Stimulated activated CD8-positive, alpha-beta memory T cell treated with anti-CD3 and anti-CD28 coated beads, Interleukin-7, amount 100 ng/mL, for 1 hour (primary cell): Measurements from ENCODE around the gene FBXL13.
"Not testable (repeated sequence)": the region's sequence is repeated elsewhere in the genome, so short reads cannot be mapped to it uniquely, and the experiment has no call there.

Experiments used
- DNase-seq, 2 donors: peaks; one replicate each; pipeline ENCODE4 v3.0.0-alpha.2; 2020; ENCODE audit warnings: low read depth in 2 of 2

The FBXL13 gene

DNA sequence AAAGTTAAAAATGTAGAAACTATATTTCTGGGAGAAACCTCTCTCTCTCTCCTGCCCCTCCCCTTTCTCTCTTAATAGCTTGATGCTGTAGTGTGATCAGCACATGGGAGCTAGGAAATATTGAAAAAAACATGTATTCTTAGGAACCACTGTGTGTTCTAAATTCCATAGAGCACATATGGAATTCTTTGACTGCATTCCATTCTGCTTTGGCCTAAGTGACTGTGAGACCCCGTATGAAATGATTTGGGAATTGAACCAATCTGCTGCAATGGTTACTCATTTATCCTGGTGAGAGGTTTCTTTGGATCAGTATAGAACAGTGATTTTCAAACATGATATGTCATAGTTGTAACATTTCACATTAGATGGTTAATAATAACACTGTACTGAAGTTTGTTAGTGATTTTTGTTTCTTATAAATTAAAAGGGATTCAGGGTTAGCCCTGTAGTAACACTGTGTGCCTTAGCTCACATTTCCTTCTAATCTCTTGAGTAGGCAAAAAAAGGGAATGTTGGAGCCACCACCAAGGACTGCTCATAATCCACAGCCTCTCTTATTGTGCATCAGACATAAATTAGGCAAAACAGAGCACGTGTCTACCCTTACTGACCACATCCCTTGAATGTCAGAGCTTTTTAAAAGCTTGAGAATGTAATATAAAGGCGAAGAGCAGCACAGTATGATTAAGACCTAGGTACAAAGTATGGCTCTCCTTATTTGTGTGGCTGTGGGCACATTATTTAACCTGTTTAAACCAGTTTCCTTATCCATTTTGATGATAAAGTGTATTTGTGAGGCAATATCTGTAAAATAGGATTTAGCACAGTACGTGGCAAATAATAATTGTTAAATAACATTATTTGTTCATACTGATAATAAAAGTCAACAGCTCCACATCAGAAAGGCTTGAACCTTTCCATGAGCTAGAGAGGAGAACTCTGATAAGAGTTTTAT is 256.7 kb downstream of the FBXL13 start:
- no peak for DNase-seq

DNA sequence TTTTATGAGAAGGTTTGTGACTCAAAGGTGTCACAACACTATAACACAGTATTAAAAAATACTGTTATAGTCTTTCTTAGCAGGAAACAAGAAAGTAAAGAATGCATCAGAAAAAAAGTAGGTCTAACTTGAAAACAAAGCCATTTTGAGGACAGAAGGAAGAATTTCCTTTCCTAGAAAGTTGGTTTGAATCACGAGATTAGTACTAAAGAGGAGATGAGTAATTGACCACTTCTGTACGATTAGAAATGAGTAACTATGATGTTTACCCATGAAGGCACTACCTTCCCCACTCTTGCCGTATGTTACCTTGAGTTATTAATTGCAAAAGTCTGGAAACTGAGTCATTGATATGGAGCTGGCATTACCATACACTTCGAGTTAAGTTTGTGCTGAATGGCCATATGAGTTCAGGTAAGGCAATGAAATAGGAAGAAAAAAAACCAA is 260.5 kb downstream of the FBXL13 start:
- DNase-seq = no peak

DNA sequence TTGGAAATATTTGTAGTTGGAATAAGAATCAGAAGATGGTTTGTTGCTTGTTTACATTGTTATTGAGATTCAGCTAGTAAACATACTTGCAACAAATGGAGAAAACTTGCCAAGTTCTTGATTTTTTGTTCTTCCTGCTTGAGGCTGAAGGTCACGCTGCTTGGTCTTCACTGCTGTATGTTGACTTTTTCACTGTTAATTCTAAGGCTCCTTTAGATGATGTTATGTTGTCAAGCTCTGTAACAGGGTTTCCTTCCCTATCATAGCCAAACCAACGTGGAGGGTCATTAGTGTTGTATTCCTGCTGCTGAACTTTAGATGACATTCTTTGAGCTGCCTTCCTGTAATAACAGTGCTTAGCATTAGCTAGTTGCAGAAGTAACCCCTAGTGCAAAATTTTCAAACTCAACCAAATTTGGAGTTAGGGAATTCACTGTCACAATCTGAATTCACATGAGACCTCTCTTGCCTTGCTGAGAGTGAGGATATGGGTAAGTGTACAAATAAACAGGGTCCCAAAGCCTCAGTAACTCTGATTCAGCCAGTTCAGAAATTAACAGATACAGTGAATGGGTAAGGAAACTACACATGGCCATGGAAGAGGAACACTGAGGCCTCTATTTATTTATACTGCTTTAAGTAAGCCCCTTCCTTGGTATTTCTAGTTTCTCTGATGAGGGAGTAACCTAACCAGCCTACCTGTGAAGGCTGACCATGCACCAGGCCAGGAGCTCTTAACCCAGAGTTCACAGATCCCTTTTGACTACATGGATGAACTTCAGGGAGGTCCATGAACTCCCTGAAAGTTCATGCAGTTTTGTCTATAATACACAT is 261.2 kb downstream of the FBXL13 start:
- no peak for DNase-seq

DNA sequence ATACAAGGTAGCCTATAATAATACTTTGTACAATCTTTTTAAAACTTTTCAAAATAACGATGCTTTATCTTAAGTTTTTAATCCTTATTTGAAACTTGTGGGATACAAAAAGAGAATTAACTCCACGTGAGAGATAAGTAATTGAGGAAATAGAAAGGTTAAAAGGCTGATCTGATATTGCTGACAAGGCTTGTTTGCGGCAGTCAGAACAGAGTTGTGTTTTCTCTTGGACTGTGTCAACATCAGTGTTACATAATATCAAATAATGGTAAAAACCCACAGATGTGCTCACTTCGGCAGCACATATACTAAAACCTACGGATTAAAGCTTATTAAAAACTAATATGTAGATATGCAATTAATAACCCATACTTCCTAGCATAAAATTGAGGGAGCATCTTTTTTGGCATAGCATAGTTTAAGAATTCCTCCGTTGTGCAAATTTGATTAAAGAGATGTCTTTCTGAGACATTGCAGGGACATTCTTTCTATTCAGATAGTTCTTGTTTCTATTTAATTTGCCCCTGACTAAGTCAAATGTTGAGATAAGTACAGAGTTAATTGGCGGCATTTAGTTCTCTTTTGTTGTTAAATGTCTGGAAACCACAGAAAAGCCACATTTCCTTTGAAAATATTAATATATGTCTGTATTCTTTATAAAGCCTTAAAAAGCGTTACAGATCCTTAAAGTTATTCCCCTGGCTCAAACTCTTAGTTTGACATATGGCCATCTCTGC is 262.5 kb downstream of the FBXL13 start:
- no peak for DNase-seq

DNA sequence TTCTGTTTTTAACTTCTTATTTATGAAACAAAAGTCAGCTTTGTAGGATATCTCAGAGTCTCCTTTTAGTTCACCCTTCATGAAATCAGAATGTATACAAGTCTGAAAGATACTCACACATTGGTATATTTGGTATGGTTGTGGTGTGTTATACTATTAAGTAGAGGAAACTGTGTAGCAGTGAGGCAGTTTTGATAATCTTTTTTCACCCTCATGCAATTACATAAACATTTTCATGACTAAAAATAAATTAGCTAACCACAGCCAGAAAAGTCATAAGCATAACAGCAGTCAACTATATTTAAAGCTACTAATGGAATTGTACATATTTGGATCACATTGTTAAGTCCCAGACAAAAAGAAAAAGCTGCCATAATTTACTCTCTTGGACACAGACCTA is 263.7 kb downstream of the FBXL13 start:
- DNase-seq = no peak

DNA sequence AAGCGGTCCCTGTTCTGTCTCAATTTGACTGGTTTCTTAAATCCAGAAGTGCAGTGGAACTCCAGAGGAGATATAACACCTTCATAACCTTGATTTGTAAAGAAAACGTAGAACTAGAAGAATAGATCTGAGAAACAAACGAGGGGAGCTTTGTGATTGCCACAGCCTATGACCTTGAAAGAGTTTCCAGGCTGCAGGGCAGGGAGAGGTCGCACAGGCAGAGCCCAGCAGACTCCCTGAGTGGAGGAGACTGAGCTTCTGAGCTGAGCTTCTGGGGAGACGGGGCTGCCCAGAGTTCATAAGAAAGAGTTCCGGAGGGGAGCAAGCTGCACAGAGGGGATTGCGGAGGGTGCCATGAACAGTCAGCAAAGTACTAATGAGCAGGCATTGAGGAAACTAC is 268.0 kb downstream of the FBXL13 start:
- DNase-seq = no peak

DNA sequence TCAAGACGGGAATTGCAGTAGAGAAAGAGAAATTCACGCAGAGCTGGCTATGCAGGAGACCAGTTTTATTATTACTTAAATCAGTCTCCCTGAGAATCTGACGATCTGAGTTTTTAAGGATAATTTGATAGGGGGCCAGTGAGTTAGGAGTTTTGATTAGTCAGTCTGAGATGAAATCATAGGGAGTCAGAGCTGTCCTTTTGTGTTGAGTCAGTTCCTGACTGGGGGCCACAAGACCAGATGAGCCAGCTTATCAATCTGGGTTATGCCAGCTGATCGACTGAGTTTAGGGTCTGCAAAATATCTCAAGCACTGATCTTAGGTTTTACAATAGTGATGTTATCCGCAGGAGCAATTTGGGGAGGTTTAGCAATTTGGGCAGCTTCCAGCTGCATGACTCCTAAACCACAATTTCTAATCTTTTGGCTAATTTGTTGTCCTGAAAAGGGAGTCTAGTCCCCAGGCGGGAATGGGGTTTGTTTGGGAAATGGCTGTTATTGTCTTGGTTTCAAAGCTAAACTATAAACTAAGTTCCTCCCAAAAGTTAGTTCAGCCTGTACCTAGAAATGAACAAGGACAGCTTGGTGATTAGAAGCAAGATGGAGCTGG is 278.5 kb downstream of the FBXL13 start:
- not testable (repeated sequence) for DNase-seq

DNA sequence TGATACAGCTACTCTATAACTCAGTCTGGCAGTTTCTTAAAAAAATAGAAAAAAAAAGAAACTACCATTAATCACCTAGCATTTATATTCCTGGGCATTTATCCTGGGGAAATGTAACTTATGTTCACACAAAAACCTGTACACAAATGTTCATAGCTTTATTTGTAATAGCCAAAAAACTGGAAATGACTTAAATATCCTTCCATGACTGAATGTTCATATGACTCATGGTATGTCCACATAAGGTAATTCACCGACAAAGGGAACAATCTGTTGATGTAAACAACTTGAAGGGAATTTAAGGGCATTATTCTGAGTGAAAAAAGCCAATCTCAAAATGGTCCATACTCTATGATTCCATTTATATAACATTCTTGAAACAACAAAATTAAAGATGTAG is 280.0 kb downstream of the FBXL13 start:
- not testable (repeated sequence) for DNase-seq

DNA sequence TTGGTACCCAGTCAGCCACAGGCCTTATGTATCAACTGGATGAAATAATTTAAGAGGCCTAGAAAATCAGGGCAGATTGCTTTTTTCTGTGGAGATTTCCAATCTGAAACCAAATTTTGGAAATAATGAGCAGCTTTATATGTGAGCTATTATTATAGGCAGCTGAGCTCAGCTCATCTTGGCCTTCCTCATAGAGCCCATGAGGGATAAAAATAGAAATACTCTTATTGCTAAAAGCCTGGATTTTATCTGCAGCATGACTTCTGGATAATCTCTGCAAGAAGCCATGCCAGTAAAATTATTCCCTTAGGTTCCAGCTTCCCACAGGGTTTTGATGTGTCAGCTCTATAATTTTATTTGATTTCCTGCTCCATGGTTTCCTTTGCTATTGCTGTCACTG is 282.8 kb downstream of the FBXL13 start:
- not testable (repeated sequence) for DNase-seq

DNA sequence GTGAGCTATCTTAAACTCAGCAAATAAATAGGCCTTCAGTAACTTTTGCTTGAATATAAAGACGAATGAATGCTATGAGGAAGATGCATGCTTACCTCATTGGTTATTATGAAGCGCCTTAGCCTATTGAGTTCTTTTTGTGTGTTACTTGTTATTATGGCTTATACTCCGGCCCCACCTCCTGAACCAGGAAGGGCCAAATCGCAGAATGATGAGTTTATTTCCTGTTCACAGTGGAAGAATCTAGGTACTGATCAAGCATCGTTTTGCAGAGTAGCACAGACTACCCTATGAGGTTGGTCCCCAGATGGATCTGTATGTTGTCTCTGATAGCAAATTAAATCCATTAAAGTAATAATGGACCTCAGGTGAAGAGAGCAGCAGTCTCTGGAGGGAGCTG is 283.2 kb downstream of the FBXL13 start:
- not testable (repeated sequence) for DNase-seq

DNA sequence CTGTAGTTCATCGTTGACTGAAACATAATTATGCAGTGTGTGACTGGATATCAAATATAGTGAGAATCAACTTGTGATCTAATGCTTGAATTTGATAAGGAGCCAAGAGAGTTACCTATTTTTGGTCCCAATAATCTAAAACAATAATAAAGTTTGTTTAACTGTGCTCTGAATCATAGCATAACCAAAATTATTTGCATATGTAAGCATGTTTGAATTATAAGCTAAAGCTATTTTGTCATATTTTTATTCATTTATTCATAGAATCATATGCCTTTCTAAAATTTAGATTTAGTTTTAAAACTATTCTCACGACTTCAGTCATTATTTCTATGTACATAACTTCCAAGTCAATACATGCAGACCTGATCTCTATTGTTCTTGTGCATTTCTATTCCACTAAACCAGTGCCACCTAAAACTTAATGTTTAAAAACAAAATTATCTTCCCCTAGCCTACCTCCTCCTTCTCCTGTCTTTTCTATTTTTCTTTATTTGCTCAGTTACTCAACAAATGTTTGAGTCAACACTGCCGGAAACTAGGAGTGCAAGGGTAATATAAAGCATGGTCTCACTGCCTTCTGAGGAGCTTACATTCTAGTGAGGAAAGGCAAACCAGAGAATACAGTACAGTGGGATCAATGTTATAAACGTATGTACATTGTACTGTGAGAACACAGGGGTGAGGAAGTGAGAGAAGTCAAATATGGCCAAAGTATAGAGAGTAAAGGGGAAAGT is 284.1 kb downstream of the FBXL13 start:
- DNase-seq = not testable (repeated sequence)

DNA sequence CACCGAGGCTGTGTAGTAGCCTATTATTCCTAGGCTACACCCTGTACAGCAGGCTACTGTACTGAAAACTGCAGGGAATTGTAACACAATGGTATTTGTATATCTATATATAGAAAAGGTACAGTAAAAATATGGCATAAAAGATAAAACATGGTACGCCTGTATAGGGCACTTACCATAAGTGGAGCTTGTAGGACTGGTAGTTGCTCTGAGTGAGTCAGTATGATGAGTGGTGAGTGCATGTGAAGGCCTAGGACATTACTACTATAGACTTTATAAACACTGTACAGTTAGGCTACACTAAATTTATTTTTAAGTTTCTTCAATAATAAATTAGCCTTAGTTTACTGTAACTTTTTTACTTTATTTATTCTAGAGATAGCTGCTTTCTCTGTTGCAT is 285.8 kb downstream of the FBXL13 start:
- not testable (repeated sequence) for DNase-seq

DNA sequence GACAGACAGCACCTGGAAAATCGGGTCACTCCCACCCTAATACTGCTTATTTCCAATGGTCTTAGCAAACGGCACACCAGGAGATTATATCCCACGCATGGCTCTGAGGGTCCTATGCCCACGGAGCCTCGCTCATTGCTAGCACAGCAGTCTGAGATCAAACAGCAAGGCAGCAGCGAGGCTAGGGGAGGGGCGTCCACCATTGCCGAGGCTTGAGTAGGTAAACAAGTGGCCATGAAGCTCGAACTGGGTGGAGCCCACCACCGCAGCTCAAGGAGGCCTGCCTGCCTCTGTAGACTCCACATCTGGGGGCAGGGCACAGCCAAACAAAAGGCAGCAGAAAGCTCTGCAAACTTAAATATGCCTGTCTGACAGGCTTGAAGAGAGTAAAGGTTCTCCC is 293.7 kb downstream of the FBXL13 start:
- DNase-seq = not testable (repeated sequence)

DNA sequence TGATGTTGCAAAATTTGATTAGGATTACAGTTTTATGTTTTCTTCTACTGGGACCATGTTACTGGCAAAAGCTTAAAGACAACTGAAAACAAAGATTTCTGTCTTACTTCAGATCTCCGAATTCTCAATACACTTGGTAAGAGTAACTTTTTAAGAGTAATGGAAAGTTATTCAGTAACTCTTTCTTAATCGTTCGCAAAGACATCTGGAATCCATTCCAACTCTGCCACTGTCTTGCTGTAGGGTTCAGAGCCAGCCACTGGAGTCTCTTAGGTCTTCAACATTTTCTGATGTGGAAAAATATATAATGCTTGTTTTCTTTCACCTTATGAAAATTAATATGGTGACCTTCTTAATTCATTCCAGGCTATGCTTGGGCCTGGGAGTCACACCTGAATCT is 295.9 kb downstream of the FBXL13 start:
- not testable (repeated sequence) for DNase-seq

DNA sequence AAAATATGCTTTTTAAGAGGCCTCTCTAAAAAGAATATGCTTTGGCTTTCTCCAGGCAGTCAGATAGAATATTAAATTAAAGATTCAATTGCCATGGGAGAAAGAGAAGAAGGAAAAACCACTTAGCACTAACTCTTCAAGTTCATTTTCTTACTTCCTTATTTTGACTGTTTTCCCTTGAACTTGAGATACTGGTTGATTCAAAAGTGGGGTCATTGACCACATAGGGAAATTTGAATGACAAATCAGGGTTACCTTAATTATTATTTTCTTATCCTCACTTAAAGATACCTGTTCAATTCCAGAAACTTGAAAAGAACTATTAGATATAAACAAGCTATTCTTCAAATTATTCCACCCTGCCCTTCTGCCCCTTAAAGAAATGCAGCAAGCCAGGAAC is 298.4 kb downstream of the FBXL13 start:
- DNase-seq = not testable (repeated sequence)

DNA sequence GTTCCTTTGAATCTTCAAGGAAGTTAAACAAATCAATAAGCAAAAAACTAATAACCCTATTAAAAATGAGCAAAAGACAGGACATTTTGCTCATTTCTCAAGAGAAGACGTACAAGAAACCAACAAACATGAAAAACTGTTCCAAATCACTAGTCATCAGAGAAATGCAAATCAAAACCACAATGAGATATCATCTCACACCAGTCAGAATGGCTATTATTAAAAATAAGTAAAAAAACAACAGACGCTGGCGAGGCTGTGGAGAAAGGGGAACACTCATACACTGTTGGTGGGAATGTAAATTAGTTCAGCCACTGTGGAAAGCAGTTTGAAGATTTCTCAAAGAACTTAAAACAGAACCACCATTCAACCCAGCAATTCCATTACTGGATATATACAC is 304.1 kb downstream of the FBXL13 start:
- not testable (repeated sequence) for DNase-seq

DNA sequence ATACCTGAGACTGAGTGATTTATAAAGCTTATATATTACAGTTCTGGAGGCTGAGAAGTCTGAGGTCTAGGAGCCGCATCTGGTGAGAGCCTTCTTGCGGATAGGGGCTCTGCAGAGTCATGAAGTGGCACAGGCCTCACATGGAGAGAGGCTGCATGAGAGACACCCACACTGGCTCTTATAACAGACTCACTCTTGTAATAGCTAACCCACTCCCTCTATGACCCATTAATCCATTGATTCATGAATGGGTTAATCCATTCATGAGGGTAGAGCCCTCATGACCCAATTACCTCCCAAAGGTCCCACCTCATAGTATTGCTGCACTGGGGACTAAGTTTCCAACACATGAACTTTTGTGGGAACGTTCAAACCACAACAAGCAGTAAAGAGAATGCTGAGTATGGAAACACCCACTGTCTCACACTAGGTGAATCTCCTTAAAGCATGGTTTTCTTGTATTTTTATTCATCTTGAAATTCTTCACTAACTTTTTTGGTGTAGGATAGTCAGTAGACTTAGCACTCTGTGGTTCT is 304.9 kb downstream of the FBXL13 start:
- not testable (repeated sequence) for DNase-seq

DNA sequence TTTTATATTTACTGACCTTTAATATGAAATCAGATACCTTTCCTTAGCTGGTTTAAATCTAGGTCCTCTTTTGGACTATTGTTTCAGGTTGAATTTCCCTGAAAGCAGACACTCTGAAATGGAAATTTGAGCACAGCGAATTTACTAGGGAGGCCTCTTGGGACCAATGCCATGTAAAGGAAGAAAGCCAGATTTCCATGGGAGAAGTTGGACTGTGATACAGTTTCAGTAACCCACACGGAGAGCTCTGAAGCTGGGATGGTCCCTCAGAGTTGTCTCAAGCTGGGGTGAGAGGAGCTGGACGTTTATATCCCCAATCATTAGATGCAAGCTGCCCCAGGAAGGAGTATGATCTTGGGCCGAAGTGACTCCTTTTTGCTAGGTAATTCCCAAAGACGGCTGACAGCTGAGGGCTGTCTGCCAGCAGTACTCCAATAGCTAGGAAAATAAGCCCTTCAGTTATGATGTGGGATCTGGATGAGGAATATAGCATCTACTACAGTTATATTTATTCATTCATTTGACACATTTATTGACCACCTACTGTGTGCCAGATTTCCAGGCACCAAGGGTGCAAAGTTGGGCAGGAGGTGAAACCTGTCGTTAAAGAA is 311.2 kb downstream of the FBXL13 start:
- not testable (repeated sequence) for DNase-seq
